ENCODE data around the gene KBTBD8. TPM values are rescaled to one million over a fixed set of nuclear protein-coding genes. Genes with fewer than 3 reads are reported as not detected.

The KBTBD8 gene
- polyA plus RNA-seq, 1 donor = 4.3 TPM

DNA sequence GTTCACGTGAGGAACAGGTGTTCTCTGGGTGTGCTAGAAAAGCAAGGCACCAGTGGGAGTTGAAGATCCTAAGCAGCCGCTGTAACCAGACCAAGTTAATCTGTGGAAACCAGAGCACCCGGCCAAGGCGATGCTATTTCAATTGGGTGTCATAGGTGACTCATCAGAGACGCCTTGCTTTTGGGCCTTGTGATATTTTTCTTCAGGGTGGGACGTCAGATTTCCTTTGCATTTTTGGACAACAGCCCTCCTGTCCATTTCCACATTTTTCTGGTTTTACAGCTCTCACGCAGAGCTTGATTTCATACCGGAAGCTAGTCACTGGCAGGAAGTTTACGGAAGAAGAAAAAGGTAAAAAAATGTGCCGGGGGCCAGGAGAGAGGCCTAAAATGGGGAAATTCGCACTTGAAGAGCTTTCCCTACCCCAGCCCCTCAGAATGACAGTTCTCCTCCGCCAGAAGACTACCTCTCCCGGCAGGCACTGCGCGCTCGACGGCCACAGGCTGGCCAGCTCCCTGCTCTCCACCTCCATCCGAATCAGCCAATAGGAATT is 471 bp upstream of the KBTBD8 start:
- no peak for DNase-seq (ENCODE audit: low read depth)

DNA sequence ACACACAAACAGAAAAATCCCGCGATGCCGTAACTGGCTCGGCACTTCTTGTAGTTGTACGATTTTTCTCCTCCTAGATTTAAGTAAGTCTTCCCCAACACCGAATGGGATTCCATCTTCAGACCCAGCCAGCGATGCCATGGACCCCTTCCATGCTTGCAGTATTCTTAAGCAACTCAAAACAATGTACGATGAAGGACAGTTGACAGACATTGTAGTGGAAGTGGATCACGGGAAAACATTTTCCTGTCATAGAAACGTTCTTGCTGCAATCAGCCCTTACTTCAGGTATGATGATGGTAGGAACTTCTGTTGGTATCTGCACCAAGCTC is 763 bp downstream of the KBTBD8 start:
- DNase-seq (ENCODE audit: low read depth) = no peak

- DNase-seq (ENCODE audit: low read depth) = no peak
Observed at GRCh38 chr3:67000009-67000408, 1.9 kb downstream of the KBTBD8 start.

GRCh38 chr3:67001086-67001861 is 3.2 kb downstream of the KBTBD8 start:
- no peak for DNase-seq (ENCODE audit: low read depth)

- no peak for DNase-seq (ENCODE audit: low read depth)
Observed at GRCh38 chr3:67005974-67006373, 7.9 kb downstream of the KBTBD8 start.

DNA sequence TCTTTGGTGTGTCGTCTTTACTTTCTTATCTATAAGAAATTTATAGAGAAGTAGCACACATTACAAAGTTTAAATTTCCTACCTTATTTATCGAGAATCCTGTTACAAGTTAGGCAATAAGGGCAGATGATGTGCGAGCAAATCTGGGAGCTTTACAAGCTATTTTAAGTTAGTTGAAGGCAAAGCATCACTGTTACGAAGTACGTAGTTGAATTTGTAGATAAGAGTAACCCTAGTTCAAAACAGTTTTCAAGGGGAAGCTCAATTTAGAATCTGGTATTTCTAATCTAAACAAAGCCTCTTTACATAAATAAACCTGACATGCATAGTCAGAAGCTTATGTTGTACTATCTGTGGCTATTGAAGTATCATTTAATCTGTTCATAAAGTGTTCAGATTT is 8.4 kb downstream of the KBTBD8 start:
- DNase-seq (ENCODE audit: low read depth) = no peak

DNA sequence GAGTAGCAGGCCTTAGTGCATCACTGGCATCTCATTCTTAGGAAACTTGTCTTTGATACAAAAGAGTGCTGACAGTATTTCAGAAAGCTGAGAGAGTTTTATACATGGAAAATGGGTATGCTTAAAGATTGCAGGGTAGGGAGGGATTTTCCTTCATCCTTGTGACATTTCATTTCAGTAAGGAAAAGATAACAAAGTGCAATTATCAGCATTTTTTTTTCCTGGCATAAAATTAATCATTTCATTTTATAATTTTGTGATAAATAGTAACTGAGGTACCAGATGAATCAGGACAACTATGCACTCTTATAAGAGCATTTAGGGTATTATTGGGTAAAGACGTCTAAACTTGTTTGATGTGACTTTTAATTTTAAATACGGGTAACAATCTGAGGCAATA is 10.3 kb downstream of the KBTBD8 start:
- DNase-seq (ENCODE audit: low read depth) = no peak

GRCh38 chr3:67009716-67010115 is 11.6 kb downstream of the KBTBD8 start:
- DNase-seq (ENCODE audit: low read depth) = no peak

GRCh38 chr3:67011414-67012131 is 13.5 kb downstream of the KBTBD8 start:
- DNase-seq (ENCODE audit: low read depth) = no peak

GRCh38 chr3:67012564-67012963 is 14.5 kb downstream of the KBTBD8 start:
- DNase-seq (ENCODE audit: low read depth) = no peak

GRCh38 chr3:67015702-67016484 is 17.8 kb downstream of the KBTBD8 start:
- DNase-seq (ENCODE audit: low read depth) = no peak

GRCh38 chr3:67016522-67017080 is 18.5 kb downstream of the KBTBD8 start:
- no peak for DNase-seq (ENCODE audit: low read depth)

GRCh38 chr3:67017211-67017610 is 19.1 kb downstream of the KBTBD8 start:
- DNase-seq (ENCODE audit: low read depth) = no peak

GRCh38 chr3:67018105-67018788 is 20.1 kb downstream of the KBTBD8 start:
- no peak for DNase-seq (ENCODE audit: low read depth)

GRCh38 chr3:67018789-67019526 is 20.9 kb downstream of the KBTBD8 start:
- DNase-seq (ENCODE audit: low read depth) = no peak

GRCh38 chr3:67028001-67028784 is 30.1 kb downstream of the KBTBD8 start:
- no peak for DNase-seq (ENCODE audit: low read depth)

DNA sequence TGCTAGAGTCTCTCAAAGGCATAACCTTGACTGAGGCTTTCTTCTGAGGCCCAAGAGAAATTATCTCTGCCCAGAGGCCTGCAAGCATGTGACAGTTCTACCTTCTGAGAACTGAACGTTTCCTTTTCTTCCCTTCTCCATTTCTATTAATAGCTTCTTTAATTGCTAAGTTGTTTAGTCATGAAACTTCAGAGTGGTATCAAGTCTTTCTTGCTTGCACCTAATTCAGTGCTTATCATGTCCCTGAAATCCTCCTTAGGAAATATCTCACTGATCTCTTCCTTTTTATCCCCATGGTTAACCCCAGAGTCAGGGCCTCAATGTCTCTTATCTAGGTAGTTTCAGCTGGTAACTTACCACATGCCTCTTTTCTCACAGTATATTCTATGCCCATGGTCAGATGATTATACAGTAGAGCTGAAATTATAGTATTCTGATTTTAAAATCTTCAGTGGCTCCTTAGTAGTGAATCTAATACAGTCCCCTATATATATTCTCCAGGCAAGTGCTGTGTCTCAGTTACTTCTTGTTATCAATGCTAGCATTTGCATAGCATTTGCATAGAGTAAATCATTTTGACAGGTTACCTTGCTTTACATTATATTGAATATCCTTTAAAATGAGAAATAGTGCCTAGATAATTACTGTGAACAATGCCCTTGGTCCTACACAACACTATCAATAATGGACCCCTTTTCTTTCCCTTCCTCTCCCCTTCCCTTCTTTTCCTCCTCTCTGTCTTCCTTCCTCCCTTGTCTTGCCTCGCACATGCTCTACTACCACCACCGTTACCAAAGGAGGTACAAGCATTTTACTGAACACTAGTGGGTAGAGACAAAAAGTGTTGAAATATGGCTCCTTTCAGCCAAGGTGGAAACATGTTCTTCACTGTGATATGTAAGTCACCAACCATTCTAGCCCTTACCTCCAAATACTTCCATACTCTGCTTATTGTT is 33.0 kb downstream of the KBTBD8 start:
- DNase-seq (ENCODE audit: low read depth) = no peak

GRCh38 chr3:67031986-67032385 is 33.9 kb downstream of the KBTBD8 start:
- no peak for DNase-seq (ENCODE audit: low read depth)

DNA sequence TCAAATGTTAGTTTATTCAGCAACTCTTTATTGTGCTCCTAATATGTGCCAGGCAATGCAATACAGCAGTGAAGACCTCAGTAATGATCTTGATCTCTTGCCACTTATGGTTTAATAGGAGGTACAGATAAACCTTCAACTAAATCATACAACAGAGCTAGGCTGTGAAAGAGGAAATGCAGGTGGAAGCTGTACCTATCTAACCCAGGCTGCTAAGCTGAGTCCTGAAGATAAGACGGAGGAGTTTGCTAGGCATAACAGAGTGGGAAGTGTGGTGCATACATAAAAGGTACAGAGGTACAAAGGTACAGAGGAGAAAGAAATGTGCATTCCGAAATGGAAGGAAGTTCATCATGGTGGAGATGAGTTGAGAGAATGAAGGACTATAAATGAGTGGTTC is 35.0 kb downstream of the KBTBD8 start:
- DNase-seq (ENCODE audit: low read depth) = no peak
